HG03039 (cell line): ENCODE data around the gene RPL31.

ENCODE experiments used
- ATAC-seq: cut with Tn5 transposase; IDR thresholded peaks from one replicate; pipeline ENCODE4 v1.9.1; 2021; ENCODE audit warnings: mild to moderate bottlenecking, moderate library complexity; ENCODE audit not compliant: unreplicated experiment

The RPL31 gene

GRCh38 chr2:100992262-100992661 lies 9.8 kb upstream of the RPL31 start:
- no peak for ATAC-seq

- ATAC-seq: no peak
Measured at GRCh38 chr2:100993294-100993693, 8.8 kb upstream of the RPL31 start.

GRCh38 chr2:100995309-100996075 lies 6.6 kb upstream of the RPL31 start:
- no peak for ATAC-seq

GRCh38 chr2:100997509-100998234 lies 4.4 kb upstream of the RPL31 start:
- ATAC-seq: no peak

GRCh38 chr2:100998235-100998573 lies 3.9 kb upstream of the RPL31 start:
- ATAC-seq: no peak

GRCh38 chr2:100999995-101000394 lies 2.1 kb upstream of the RPL31 start:
- ATAC-seq: no peak

GRCh38 chr2:101002562-101003277 lies 631 bp downstream of the RPL31 start:
- ATAC-seq: no peak

GRCh38 chr2:101003278-101003775 lies 1.2 kb downstream of the RPL31 start:
- ATAC-seq: no peak

GRCh38 chr2:101004620-101005325 lies 2.7 kb downstream of the RPL31 start:
- no peak for ATAC-seq

- ATAC-seq: no peak
Measured at GRCh38 chr2:101006065-101006715, 4.1 kb downstream of the RPL31 start.

GRCh38 chr2:101007415-101008345 lies 5.6 kb downstream of the RPL31 start:
- no peak for ATAC-seq

GRCh38 chr2:101011152-101011551 lies 9.1 kb downstream of the RPL31 start:
- no peak for ATAC-seq

GRCh38 chr2:101012054-101012705 lies 10.1 kb downstream of the RPL31 start:
- peak; percentile 89 for ATAC-seq

GRCh38 chr2:101012706-101013181 lies 10.7 kb downstream of the RPL31 start:
- ATAC-seq: no peak

GRCh38 chr2:101014264-101014857 lies 12.3 kb downstream of the RPL31 start:
- no peak for ATAC-seq

GRCh38 chr2:101017371-101017770 lies 15.3 kb downstream of the RPL31 start:
- ATAC-seq: no peak

- ATAC-seq: no peak
Measured at GRCh38 chr2:101018934-101019333, 16.8 kb downstream of the RPL31 start.

GRCh38 chr2:101022221-101022620 lies 20.1 kb downstream of the RPL31 start:
- no peak for ATAC-seq
